ENCODE results near the gene ZNF785. TPM values are rescaled to one million over a fixed set of nuclear protein-coding genes. Genes with fewer than 3 reads are reported as not detected.

ZNF785 gene
- 1 to 10 TPM; 6.7 to 7.9 TPM for total RNA-seq

GRCh38 chr16:30585400-30586191 lies at the start of gene ZNF785:
Gene ZNF785, minus strand, starts transcription at chr16:30585697. Its CDS starts 86 bp downstream, at chr16:30585611.

DNA sequence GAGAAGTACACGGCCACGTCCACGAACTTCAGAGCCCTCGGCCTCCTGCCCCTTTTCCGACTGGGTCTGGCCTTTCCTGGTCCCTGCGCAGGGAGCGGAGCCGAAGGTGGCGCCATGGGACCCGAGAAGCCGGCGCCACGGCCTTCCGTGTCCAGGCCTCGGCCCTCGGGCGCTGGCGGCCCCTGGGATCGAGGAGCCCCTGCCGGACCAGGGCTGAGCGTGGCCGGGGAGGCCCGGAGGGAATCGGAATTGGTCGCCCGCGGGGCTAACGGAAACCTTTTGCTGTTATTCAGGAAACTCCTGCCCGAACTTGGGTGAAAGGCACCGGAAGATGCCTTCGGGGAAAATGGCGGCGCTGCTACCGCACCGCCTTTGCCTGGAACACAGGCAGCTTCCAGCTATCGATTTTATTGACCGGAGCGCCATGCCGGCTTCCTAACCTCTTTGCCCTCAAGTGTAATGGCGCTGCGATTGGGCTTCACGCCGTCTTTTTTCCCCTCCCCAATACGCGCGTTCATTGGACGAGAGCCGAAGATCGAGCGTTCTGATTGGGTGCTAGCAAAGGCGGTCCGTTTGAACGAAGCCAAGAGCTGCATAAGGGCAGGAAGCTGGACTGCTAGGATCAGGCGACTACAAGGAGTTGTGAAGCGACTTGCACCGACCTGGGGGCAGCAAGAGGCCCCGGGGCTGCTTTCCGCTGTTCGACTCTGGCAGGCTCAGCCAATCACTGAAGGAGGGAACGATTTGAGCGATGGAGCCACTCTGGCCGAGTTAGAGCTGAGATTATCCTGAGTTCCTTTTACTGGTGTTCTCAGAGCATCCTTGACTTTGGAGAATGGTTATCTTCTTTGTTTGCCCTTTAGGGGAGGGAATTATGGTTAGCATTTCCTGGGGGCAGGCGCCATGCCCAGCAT lies 24.7 kb upstream of the ZNF785 start, which contains the start of gene ZNF689:
ZNF689 (minus strand) TSS at position 464 of the 914 bp plus-strand sequence; CDS start at position 116, 348 bp downstream.

DNA sequence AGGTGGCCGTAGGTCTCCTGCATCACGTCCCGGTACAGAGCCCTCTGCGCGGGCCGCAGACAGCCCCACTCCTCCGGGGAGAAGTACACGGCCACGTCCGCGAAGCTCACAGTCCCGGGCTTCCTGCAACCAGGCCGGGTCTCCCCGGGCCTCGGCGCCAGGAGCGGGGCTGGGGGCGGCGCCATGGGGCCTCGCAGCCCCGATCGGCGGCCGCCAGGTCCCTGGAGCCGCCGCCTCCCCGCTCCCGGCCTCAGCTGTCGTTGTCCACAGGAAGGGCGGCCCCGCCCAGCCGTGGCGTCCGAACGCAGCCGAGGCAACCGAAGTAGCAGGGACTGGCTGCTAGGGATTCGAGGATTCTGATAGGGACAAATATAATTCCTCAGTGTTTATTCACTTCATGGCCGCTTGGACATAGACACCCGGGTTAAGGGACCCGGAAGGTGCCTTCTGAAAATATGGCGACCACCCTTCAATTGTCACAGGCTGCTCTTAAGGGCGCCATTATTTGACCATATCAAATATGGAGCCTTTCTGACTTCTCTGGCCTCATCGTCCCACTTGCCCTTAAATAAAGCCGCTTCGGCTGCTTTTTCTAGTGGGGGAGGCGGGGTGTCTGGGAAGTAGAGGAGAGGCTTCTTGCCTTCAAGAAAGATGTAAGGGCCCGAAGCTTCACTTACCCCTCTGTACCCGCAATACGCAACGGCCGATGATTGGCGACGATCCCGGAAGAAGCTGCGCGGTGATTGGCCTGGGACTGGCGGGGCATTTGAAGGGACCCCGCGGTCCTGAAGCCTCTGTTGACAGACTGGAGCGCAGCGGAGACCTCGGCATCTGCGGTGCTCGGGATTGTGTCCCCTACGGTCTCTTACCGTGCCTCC lies 13.8 kb downstream of the ZNF785 start, which contains the start of gene ZNF688:
ZNF688 (minus strand) TSS at position 270 of the 878 bp plus-strand sequence; CDS start at position 185, 85 bp downstream.

DNA sequence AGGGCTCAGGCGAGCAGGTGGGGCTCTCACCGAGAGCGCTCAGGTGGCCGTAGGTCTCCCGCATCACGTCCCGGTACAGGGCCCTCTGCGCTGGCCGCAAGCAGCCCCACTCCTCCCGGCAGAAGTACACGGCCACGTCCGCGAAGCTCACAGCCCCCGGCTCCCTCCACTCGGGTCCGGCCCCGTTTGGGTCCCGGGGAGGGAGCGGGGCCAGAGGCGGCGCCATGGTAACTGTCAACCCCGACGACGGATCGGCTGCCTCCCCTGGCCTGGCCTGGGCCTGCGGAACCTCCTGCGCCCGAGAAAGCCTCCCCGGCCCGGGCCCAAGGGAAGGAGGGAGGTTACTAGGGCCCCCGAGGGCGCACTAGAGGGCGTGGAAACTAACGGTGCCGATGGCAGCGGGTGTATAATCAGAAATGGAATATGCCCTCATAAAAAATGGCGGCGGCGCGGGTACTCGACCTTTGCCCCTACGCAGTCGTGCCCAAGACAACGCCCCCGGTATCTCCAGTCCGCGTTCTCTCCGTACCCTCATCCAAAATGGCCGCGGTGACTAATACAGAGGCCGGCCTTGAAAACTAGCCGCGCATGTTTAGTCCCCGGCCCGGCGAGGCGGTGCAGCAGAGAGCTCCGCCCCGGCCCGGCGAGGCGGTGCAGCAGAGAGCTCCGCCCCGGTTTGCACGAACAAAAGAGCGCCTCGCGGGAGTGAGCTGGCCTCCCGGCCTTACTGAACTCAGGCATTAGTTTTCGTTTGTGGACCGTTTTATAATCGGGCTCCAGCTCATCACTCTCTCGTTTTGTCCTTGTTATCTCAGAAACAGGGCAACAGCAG lies 27.3 kb downstream of the ZNF785 start, which contains the start of gene ZNF764:
ZNF764 (minus strand) TSS at position 418 of the 832 bp plus-strand sequence; CDS start at position 226, 192 bp downstream.

DNA sequence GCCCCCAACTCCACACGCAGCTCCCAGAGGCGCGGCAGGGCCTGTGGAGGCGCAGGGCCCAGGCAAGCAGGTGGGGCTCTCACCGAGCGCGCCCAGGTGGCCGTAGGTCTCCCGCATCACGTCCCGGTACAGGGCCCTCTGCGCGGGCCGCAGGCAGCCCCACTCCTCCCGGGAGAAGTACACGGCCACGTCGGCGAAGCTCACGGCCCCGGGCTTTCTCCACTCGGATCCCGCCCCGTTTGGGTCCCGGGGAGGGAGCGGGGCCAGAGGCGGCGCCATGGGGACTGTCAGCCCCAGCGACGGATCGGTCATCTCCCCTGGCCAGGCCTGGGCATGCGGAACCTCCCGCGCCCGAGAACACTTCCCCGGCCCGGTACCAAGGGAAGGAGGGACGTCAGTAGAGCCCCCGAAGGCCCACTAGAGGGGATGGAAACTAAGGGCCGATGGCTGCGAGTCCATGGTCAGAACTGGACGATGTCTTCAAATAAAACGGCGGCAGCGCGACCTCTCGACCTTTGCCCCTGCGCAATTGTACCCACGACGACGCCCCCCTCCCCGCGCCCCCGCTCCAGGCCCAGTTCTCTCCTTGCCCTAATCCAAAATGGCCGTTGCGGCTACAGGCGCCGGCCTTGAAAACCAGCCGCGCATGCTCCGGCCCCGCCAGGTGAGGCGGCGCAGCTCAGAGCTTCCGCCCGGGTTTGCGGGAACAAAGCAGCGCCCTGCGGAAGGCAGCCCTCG lies 51.0 kb downstream of the ZNF785 start, which contains the start of gene ZNF747:
ZNF747 (minus strand) TSS at position 491 of the 738 bp plus-strand sequence; CDS start at position 312, 179 bp downstream.

Small RNA genes within 50 kb of the gene (small RNA-seq; reads per million reads assigned to genes)
- gene AC093249.1 (0 reads per million in 2 donors), gene AC093249.4 (0 reads per million in 2 donors)

Other genes with a start within 250 kb of the ZNF785 start
- gene CD2BP2, start 230.4 kb downstream of the ZNF785 start, total RNA-seq: 10 to 100 TPM; 27.9 to 31.3 TPM
- 10 to 100 TPM; 28.2 to 35.6 TPM for gene TBC1D10B, start 215.2 kb downstream of the ZNF785 start, total RNA-seq
- not detected for gene MYL11, start 210.9 kb downstream of the ZNF785 start, total RNA-seq
- not detected for gene SEPTIN1, start 203.1 kb downstream of the ZNF785 start, total RNA-seq
- gene ZNF48, start 190.3 kb downstream of the ZNF785 start, total RNA-seq: 1 to 10 TPM; 5.7 to 5.9 TPM
- 10 to 100 TPM in 1 of 2 donors, 1 to 10 TPM in 1; 9.3 to 13.3 TPM for gene ZNF771, start 178.1 kb downstream of the ZNF785 start, total RNA-seq
- 10 to 100 TPM; 13.4 to 52.6 TPM for gene DCTPP1, start 155.7 kb downstream of the ZNF785 start, total RNA-seq
- gene SEPHS2, start 139.8 kb downstream of the ZNF785 start, total RNA-seq: 10 to 100 TPM; 20.0 to 21.3 TPM
- not detected for gene ITGAL, start 113.0 kb downstream of the ZNF785 start, total RNA-seq
- gene ZNF768, start 59.1 kb downstream of the ZNF785 start, total RNA-seq: 10 to 100 TPM; 23.1 to 26.3 TPM
- gene ZNF747, start 50.8 kb downstream of the ZNF785 start, total RNA-seq: 10 to 100 TPM; 13.7 to 15.5 TPM
- 1 to 10 TPM; 5.3 to 7.2 TPM for gene ZNF764, start 27.3 kb downstream of the ZNF785 start, total RNA-seq
- 10 to 100 TPM; 14.8 to 18.6 TPM for gene ZNF688, start 14.0 kb downstream of the ZNF785 start, total RNA-seq
- gene ZNF689, start 24.7 kb upstream of the ZNF785 start, total RNA-seq: 10 to 100 TPM in 1 of 2 donors, 1 to 10 TPM in 1; 7.6 to 79.6 TPM
- gene PRR14, start 65.3 kb upstream of the ZNF785 start, total RNA-seq: 10 to 100 TPM in 1 of 2 donors, 1 to 10 TPM in 1; 9.3 to 17.9 TPM
- gene FBRS, start 72.7 kb upstream of the ZNF785 start, total RNA-seq: 10 to 100 TPM; 18.6 to 20.6 TPM
- 10 to 100 TPM; 17.2 to 20.3 TPM for gene SRCAP, start 113.5 kb upstream of the ZNF785 start, total RNA-seq
- 10 to 100 TPM; 21.7 to 27.0 TPM for gene PHKG2, start 162.7 kb upstream of the ZNF785 start, total RNA-seq
- 1 to 10 TPM; 2.1 to 4.3 TPM for gene CFAP119, start 176.4 kb upstream of the ZNF785 start, total RNA-seq
- 10 to 100 TPM; 73.9 to 76.4 TPM for gene RNF40, start 176.6 kb upstream of the ZNF785 start, total RNA-seq
- gene ZNF629, start 201.5 kb upstream of the ZNF785 start, total RNA-seq: 10 to 100 TPM; 10.3 to 13.4 TPM